Activated CD8-positive, alpha-beta T cell treated with anti-CD3 and anti-CD28 coated beads for 36 hours (primary cell): ENCODE results near the gene EPHB1. TPM values are rescaled to one million over a fixed set of nuclear protein-coding genes. Genes with fewer than 3 reads are reported as not detected.

Experiments used
- ATAC-seq: fragments of 200-7000 bp; cut with Tn5 transposase; one replicate; pipeline ENCODE4 v1.10.0; 2021; ENCODE audit warnings: mild to moderate bottlenecking, moderate library complexity
- CTCF ChIA-PET: fragments of 350-600 bp; sonication (Branson Sonifier 250); formaldehyde crosslinking; loops from one replicate; lab custom pipeline; 2021; ENCODE audit warnings: antibody characterized with exemption; lab: Charles Lee
- POLR2A ChIA-PET: fragments of 350-600 bp; sonication (Branson Sonifier 250); formaldehyde crosslinking; loops from one replicate; lab custom pipeline; 2021; ENCODE audit warnings: antibody characterized with exemption; lab: Charles Lee
- DNase-seq: peaks from one replicate; pipeline ENCODE4 v3.0.0-alpha.2; 2020
- H3K27ac Mint-ChIP-seq: one replicate; pipeline ENCODE4 v1.8.0; 2021; ENCODE audit warnings: mild to moderate bottlenecking, mixed read lengths
- H3K27me3 Mint-ChIP-seq: one replicate; pipeline ENCODE4 v1.8.0; 2021; ENCODE audit warnings: mixed read lengths
- H3K36me3 Mint-ChIP-seq: one replicate; pipeline ENCODE4 v1.8.0; 2021; ENCODE audit warnings: low read depth, mixed read lengths
- H3K4me1 Mint-ChIP-seq: one replicate; pipeline ENCODE4 v1.8.0; 2021; ENCODE audit warnings: low read depth, mixed read lengths
- H3K4me3 Mint-ChIP-seq: one replicate; pipeline ENCODE4 v1.8.0; 2021; ENCODE audit warnings: mild to moderate bottlenecking, moderate library complexity, mixed read lengths
- H3K9me3 Mint-ChIP-seq: one replicate; pipeline ENCODE4 v1.8.0; 2021; ENCODE audit warnings: mixed read lengths
- CTCF ChIP-seq: fragments of 200-600 bp; IDR thresholded peaks from one replicate; pipeline ENCODE4 v1.8.0; 2022; ENCODE audit warnings: antibody characterized with exemption, mild to moderate bottlenecking
- intact Hi-C: fragments of 100-400 bp; cut with micrococcal nuclease; formaldehyde crosslinking; loops from one replicate; pipeline ENCODE4 v1.10.0; 2022
- total RNA-seq, 2 experiments: library from RNA; stranded (reverse); gene quantifications; one replicate each; pipeline ENCODE4 v1.2.3, GENCODE V29; 2021

EPHB1 gene
- total RNA-seq, 2 experiments from 2014 or later = 0.78 TPM; not detected in 1

GRCh38 chr3:135081856-135082434 lies 286.9 kb downstream of the EPHB1 start:
- CTCF ChIA-PET = no interaction called here
- H3K36me3 Mint-ChIP-seq = no peaks in the 10 kb centered on the region

GRCh38 chr3:135082706-135083105 lies 287.6 kb downstream of the EPHB1 start:
- no peaks in the 10 kb centered on the region for H3K36me3 Mint-ChIP-seq
- DNase-seq = no peak
- ATAC-seq = no peak
- no peak for TF ChIP-seq CTCF
- H3K4me3 Mint-ChIP-seq = no peak overlapping the region
- no peak overlapping the region for H3K27ac Mint-ChIP-seq
- H3K27me3 Mint-ChIP-seq = no peaks in the 10 kb centered on the region
- intact Hi-C loops = no loop called here
- ChIA-PET CTCF (no interaction called here), POLR2A (no interaction called here)
- no peaks in the 10 kb centered on the region for H3K9me3 Mint-ChIP-seq
- no peaks in the 10 kb centered on the region for H3K4me1 Mint-ChIP-seq

More at GRCh38 chr3:135081856-135082434, 286.9 kb downstream of the EPHB1 start:
- intact Hi-C loops = no loop called here
- Mint-ChIP-seq H3K4me1 (no peaks in the 10 kb centered on the region), H3K27me3 (no peaks in the 10 kb centered on the region), H3K27ac (no peak overlapping the region), H3K4me3 (no peak overlapping the region), H3K9me3 (no peaks in the 10 kb centered on the region)
- ATAC-seq (no peak), DNase-seq (no peak)
- POLR2A ChIA-PET = no interaction called here
- no peak for TF ChIP-seq CTCF

GRCh38 chr3:135083179-135083578 lies 288.1 kb downstream of the EPHB1 start:
- H3K27ac Mint-ChIP-seq = no peak overlapping the region
- intact Hi-C loops = no loop called here
- no peak for DNase-seq
- TF ChIP-seq CTCF = no peak
- CTCF ChIA-PET = no interaction called here
- POLR2A ChIA-PET = no interaction called here
- no peaks in the 10 kb centered on the region for H3K27me3 Mint-ChIP-seq
- H3K4me3 Mint-ChIP-seq = no peak overlapping the region
- H3K36me3 Mint-ChIP-seq = no peaks in the 10 kb centered on the region
- ATAC-seq = no peak
- no peaks in the 10 kb centered on the region for H3K9me3 Mint-ChIP-seq
- no peaks in the 10 kb centered on the region for H3K4me1 Mint-ChIP-seq

GRCh38 chr3:135083756-135084155 lies 288.7 kb downstream of the EPHB1 start:
- no peaks in the 10 kb centered on the region for H3K4me1 Mint-ChIP-seq
- H3K9me3 Mint-ChIP-seq = no peaks in the 10 kb centered on the region
- no peaks in the 10 kb centered on the region for H3K36me3 Mint-ChIP-seq
- H3K4me3 Mint-ChIP-seq = no peak overlapping the region
- intact Hi-C loops = no loop called here
- CTCF ChIA-PET = interaction anchor here (1.0 kb wide), 1 partner anchor 25 kb away, joined by 3 read pairs; no protein-coding TSS in a partner anchor
- TF ChIP-seq CTCF = no peak
- DNase-seq = no peak
- no peaks in the 10 kb centered on the region for H3K27me3 Mint-ChIP-seq
- ATAC-seq = no peak
- H3K27ac Mint-ChIP-seq = no peak overlapping the region
- POLR2A ChIA-PET = interaction anchor here (1.1 kb wide), 1 partner anchor 11 kb away, joined by 3 read pairs; no protein-coding TSS in a partner anchor

- no peak overlapping the region for H3K27ac Mint-ChIP-seq
- DNase-seq = no peak
- no peaks in the 10 kb centered on the region for H3K4me1 Mint-ChIP-seq
- ChIA-PET CTCF (interaction anchor here (1.0 kb wide), 1 partner anchor 25 kb away, joined by 3 read pairs; no protein-coding TSS in a partner anchor), POLR2A (interaction anchor here (1.1 kb wide), 1 partner anchor 11 kb away, joined by 3 read pairs; no protein-coding TSS in a partner anchor)
- intact Hi-C loops = no loop called here
- H3K4me3 Mint-ChIP-seq = no peak overlapping the region
- no peak for TF ChIP-seq CTCF
- no peak for ATAC-seq
- H3K9me3 Mint-ChIP-seq = no peaks in the 10 kb centered on the region
- no peaks in the 10 kb centered on the region for H3K36me3 Mint-ChIP-seq
- H3K27me3 Mint-ChIP-seq = no peaks in the 10 kb centered on the region
Measured at GRCh38 chr3:135084405-135084804, 289.3 kb downstream of the EPHB1 start.
